GM21390 (cell line): ENCODE data around the gene SEMA6A.

ENCODE experiments used
- ATAC-seq: cut with Tn5 transposase; IDR thresholded peaks from one replicate; pipeline ENCODE4 v1.9.1; 2021; ENCODE audit not compliant: unreplicated experiment

The SEMA6A gene

GRCh38 chr5:116577064-116577788, 2.6 kb upstream of the SEMA6A start:
- ATAC-seq = peak; percentile 72

GRCh38 chr5:116576053-116576713, 1.6 kb upstream of the SEMA6A start:
- ATAC-seq = peak; percentile 38

- no peak for ATAC-seq
Observed at GRCh38 chr5:116575326-116576052, 866 bp upstream of the SEMA6A start.

- no peak for ATAC-seq
Observed at GRCh38 chr5:116573702-116574366, 789 bp downstream of the SEMA6A start.

GRCh38 chr5:116573279-116573701, 1.3 kb downstream of the SEMA6A start:
- no peak for ATAC-seq

GRCh38 chr5:116572350-116573278, 2.0 kb downstream of the SEMA6A start:
- no peak for ATAC-seq

GRCh38 chr5:116571568-116572349, 2.9 kb downstream of the SEMA6A start:
- no peak for ATAC-seq

GRCh38 chr5:116569999-116570398, 4.6 kb downstream of the SEMA6A start:
- ATAC-seq = no peak

GRCh38 chr5:116567106-116567505, 7.5 kb downstream of the SEMA6A start:
- no peak for ATAC-seq

GRCh38 chr5:116566251-116566650, 8.4 kb downstream of the SEMA6A start:
- ATAC-seq = no peak

- ATAC-seq = no peak
Observed at GRCh38 chr5:116564756-116565490, 9.7 kb downstream of the SEMA6A start.

GRCh38 chr5:116564312-116564711, 10.3 kb downstream of the SEMA6A start:
- no peak for ATAC-seq

GRCh38 chr5:116563736-116564308, 10.8 kb downstream of the SEMA6A start:
- ATAC-seq = no peak

GRCh38 chr5:116562669-116563068, 12.0 kb downstream of the SEMA6A start:
- no peak for ATAC-seq

- ATAC-seq = no peak
Observed at GRCh38 chr5:116561658-116562057, 13.0 kb downstream of the SEMA6A start.

- no peak for ATAC-seq
Observed at GRCh38 chr5:116559673-116560164, 14.9 kb downstream of the SEMA6A start.

GRCh38 chr5:116559239-116559638, 15.4 kb downstream of the SEMA6A start:
- no peak for ATAC-seq

- no peak for ATAC-seq
Observed at GRCh38 chr5:116557669-116558271, 16.9 kb downstream of the SEMA6A start.
